Activated CD8-positive, alpha-beta memory T cell treated with anti-CD3 and anti-CD28 coated beads for 48 hours (primary cell): ENCODE measurements around the gene OR4Q3.
"Not testable (repeated sequence)": the region's sequence is repeated elsewhere in the genome, so short reads cannot be mapped to it uniquely, and the experiment has no call there.

Source experiments
- DNase-seq, 3 experiments: peaks; one replicate each; pipeline ENCODE4 v3.0.0-alpha.2; 2020; ENCODE audit warnings: low read depth in 2 of 3, low spot score in 2 of 3

Gene OR4Q3

DNA sequence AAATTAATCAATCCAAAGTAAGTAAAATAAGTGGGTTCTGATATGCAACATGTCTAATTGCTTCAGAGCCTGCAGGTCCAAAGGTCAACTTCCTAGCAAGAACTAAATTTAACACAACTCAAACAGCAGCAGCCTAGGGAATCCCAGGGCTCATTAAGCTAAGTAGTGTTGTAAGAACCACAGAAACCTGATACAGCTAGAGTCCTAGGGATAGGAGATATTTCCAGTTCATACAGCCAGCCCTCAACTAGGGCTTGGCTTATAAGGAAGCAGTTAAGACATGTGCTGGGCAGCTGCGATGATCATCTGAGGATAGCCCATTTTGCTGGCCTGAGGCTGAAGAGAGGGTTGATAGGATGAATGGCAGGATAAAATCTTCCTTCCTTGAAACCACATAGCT lies at the start of gene OR4Q3:
OR4Q3 (plus strand) TSS at position 316 of the 400 bp plus-strand sequence.
- no peak for DNase-seq

DNA sequence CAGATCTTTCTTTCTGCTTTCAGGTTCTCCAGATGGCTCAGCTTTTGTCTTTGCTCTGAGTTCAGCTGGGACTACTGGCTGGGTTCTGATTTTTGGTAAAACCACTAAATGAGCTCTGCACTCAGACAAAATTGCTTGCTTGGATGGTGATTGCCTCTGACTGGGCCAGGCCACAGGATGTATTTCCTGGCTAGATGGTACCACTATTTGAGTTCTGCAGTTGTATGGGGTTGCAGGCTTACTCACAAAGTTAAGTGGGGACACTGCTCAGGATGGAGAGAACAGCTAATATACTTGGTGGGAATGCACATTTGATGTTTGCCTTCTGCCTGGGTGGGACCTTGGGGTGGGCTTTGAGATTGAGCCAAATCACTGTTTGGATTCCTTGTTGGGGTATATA lies 14.0 kb upstream of the OR4Q3 start:
- no peak for DNase-seq

DNA sequence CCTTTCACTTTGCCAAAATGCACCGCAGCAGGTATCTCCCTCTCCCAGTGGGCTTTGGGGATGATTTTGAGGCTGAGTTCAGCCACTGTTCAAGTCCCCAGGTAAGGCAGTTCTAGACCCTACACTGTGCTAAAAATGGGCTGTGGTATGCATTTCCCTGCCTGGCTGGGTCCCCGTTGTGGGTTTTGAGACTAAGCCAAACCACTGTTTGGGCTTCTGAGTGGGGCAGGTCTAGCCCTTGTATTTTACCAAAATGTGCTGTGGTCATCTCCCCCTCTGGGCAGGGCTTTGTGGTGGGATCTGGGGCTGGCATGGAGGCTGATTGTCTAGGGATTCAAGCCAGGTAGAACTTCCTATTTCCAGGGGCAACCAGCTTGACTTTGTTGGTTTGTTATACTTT lies 13.6 kb upstream of the OR4Q3 start:
- DNase-seq = no peak

DNA sequence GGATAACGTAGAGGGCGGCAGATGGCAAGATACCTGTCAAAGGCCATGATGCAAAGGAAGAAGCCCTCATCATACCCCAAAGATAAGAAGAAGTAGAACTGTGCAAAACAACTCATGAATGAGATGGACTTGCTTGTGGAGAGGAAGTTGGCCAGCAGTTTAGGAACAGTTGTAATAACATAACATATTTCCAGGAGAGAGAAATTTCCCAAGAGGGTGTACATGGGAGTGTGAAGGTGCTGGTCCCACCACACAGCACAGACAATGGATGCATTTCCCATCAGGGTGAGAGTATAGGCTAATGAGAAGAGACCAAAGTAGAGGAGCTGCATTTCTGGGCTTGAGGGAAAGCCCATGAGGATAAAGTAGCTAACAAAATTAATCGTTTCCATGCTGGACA lies 9.5 kb upstream of the OR4Q3 start:
- not testable (repeated sequence) for DNase-seq

DNA sequence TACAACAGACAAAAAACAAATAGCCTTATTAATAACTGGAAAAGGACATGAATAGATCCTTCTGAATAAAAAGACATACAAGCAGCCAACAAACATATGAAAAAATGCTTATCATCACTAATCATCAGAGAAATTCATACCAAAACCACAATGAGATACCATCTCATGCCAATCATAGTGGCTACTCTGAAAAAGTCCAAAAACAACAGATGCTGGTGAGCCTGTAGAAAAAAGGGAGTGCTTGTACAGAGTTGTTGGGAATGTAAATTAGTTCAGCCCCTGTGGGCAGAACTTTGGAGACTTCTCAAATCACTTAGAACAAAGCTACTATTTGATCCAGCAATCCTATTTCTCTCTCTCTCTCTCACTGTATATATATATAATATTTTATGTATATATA lies 8.9 kb downstream of the OR4Q3 start:
- not testable (repeated sequence) for DNase-seq

DNA sequence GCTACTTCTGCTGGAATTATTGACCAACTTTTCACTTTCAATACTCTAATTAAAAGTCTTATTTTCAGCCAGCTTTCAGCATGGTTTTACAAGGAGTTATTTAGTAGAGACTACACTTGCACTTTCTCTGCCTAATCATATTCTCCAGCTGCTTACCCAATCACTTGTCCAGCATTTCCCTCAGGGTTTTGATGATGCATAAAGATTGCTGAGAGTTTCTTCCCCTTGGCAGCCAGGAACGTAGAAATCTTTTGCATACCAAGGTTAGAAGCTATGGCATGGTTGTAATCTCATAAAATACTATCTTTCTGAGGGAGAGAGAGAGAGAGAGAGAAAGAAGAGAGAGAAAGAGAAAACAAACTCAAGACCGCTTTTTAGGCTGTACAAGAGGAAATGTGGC lies 10.8 kb downstream of the OR4Q3 start:
- no peak for DNase-seq

DNA sequence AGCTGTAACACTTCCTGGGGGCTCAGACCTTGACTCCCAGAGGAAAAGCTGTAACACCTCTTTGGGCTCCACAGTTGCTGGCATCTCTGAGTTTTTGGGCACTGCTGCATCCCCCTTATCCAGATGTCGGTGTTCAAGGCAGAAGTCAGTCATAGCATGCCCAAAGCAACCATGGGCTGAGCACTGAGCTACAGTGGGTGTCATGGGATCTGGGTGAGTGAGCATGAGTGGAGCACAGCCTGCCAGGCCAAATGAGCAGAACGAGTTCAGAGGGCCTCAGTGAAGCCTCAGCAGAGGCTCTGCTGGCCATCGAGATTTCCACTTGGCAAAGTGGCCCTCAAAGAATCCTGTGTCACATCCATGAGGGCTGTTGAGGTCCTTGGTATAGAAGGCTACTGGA lies 28.1 kb downstream of the OR4Q3 start:
- DNase-seq = not testable (repeated sequence)

DNA sequence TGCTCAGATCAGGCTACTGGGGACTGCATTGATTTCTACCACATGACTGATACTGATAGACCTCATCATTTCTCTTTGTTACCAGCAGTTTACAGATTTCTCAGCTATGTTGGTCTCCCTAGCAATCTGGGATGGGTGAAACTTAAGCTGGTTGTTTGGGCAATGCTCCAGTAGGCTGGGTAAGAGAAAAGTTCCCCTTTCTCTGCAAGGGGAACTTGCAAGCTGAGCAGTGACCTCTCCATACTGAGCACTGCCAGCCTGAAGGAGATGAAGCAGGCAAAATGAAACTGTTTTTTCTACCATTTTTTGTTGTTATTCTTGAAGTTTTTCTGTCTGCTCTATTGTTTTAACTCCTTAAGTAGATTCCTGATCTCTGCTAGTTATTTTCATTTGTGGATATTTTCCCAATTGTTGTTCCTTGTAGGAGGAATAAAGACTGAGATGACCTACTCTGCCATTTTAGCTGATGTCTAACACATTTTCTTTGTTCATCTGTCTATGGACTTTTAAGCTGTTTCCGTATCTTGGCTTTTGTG lies 28.6 kb downstream of the OR4Q3 start:
- no peak for DNase-seq

DNA sequence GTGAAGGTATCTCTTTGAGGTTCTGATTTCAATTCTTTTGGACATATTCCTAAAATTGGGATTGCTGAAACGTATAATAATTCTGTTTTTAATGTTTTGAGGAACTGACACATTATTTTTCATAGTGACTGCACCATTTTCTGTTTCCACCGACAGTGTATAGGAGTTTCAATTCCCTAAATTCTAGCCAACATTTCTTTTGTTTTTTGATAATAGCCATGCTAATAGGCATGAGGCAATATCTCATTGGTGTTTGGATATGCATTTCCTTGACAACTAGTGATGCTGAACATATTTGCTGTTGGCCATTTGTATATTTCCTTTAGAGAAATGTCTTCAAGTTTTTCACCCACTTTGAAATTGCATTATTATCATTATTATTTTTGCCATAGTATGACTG lies 29.1 kb downstream of the OR4Q3 start:
- DNase-seq = not testable (repeated sequence)

DNA sequence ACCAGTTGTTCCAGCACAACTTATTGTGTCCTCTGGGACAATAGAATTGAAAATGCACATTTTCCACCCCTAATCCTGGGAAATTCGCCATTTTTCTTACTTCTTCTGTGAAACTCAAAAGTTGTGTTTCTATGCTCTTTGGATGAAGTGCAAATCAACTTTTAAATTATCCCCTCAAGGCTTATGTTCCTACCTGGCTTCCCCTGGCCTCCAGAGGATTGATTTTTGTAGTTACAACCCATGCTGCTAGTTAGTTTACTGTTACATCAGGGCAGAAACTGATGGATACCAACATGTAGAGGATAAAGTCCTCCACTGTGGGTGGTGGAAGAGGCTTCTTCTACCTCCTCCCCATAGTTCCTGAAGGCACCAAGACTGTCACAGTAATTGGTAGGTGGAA lies 29.8 kb downstream of the OR4Q3 start, which contains the start of gene OR4M1:
OR4M1 (plus strand) TSS at position 301 of the 400 bp plus-strand sequence. CDS start 6,819 bp downstream, outside the sequence.
- not testable (repeated sequence) for DNase-seq

DNA sequence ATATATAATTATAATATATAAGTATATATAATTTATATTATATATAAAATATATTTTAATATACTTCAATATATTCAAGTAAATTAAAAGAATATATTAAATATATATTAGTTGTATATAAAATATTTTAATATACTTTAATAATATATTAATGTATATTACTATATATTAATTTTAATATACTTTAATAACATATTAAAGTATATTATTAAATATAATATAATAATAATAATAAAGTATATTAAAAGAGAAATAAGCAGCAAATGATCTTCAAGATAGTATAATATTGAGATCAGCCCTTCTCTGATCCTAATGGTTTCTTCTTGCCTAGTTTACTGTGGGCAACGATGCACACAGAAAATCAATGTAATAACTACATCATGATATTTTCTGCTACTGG lies 32.2 kb downstream of the OR4Q3 start:
- DNase-seq = no peak

DNA sequence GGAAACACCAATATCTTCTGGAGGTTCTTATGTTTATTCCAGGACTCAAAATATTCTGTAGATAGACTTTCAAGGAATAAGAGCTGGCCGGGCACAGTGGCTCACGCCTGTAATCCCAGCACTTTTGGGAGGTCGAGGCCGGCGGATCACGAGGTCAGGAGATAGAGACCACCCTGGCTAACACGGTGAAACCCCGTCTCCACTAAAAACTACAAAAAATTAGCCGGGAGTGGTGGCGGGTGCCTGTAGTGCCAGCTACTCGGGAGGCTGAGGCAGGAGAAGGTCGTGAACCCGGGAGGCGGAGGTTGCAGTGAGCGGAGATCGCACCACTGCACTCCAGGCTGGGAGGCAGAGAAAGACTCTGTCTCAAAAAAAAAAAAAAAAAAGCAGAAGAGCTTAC lies 42.5 kb downstream of the OR4Q3 start:
- not testable (repeated sequence) for DNase-seq

DNA sequence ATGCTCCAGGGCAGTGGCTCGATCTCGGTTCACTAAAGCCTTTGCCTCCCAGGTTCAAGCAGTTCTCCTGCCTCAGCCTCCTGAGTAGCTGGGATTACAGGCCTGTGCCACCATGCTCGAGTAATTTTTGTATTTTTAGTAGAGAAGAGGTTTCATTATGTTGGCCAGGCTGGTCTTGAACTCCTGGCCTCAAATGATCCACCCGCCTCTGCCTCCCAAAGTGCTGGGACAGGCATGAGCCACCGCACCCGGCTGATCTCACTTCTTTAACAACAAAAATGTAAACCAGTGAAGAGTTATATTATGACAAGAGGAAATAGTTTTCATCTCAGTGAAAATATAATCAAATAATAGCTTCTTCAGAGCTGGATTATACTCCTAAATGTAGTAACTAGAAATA lies 43.9 kb downstream of the OR4Q3 start:
- DNase-seq = not testable (repeated sequence)

DNA sequence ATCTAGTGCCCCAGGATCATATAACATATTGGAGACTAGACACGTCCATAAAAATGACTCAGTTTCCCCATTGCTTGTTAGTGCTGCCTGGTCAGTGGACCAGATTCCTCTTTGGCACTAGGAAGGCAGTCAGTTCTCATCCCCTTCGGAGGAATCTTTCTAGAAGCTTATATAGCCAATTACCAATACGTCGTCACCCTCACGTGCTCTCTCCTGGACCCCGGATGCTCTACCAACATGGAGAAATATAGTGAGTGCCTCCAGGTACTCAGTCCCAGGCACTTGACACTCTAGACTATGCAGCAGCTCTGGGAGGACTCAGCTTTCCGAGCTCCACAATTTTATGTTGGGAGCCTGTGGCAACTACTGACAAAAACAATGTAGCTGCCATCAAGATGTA lies 44.8 kb downstream of the OR4Q3 start:
- not testable (repeated sequence) for DNase-seq

DNA sequence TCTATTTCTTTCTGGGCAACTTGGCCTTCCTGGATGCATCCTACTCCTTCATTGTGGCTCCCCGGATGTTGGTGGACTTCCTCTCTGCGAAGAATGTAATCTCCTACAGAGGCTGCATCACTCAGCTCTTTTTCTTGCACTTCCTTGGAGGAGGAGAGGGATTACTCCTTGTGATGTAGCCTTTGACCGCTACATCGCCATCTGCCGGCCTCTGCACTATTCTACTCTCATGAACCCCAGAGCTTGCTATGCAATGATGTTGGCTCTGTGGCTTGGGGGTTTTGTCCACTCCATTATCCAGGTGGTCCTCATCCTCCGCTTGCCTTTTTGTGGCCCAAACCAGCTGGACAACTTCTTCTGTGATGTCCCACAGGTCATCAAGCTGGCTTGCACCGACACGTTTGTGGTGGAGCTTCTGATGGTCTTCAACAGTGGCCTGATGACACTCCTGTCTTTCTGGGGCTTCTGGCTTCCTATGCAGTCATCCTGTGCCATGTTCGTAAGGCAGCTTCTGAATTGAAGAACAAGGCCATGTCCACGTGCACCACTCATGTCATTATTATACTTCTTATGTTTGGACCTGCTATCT lies 53.2 kb downstream of the OR4Q3 start:
- DNase-seq = not testable (repeated sequence)
